PC-3 (cell line): ENCODE measurements around the gene HCN1. TPM values are rescaled to one million over a fixed set of nuclear protein-coding genes. Genes with fewer than 3 reads are reported as not detected.

Experiments
- ATAC-seq: fragments of 200-7000 bp; cut with Tn5 transposase; 2 replicates; pipeline ENCODE4 v1.9.1; 2020; ENCODE audit warnings: mild to moderate bottlenecking, moderate library complexity
- BruUV-seq: library from RNA; stranded (reverse); fragments of 400-500 nt; replicated peaks from 2 replicates; lab custom pipeline; 2021; lab: Mats Ljungman, UMichigan
- CTCF ChIA-PET: fragments of 300-600 bp; sonication (Branson Sonifier 250); formaldehyde crosslinking; loops from one replicate; lab custom pipeline; 2022; ENCODE audit warnings: antibody characterized with exemption; lab: Charles Lee
- POLR2A ChIA-PET: fragments of 300-600 bp; sonication (Branson Sonifier 250); formaldehyde crosslinking; loops from one replicate; lab custom pipeline; 2022; ENCODE audit warnings: antibody characterized with exemption; ENCODE audit not compliant: unreplicated experiment; lab: Charles Lee
- DNase-seq: peaks from one replicate; pipeline ENCODE4 v3.0.0-alpha.2; 2015
- H2AFZ ChIP-seq: fragments of 300-600 bp; sonication (generic); 2 replicates; pipeline ENCODE4 v1.6.0; 2016; ENCODE audit warnings: antibody characterized with exemption, low read length
- H3F3A ChIP-seq: fragments of 300-600 bp; sonication (generic); one replicate; pipeline ENCODE4 v1.6.0; 2017; ENCODE audit warnings: antibody characterized with exemption, low read length, control low read depth, mild to moderate bottlenecking; ENCODE audit not compliant: unreplicated experiment
- H3K27ac ChIP-seq: fragments of 300-600 bp; sonication (generic); 2 replicates; pipeline ENCODE4 v1.5.1; 2016; ENCODE audit warnings: mild to moderate bottlenecking, low read length
- H3K27me3 ChIP-seq: fragments of 300-600 bp; sonication (generic); 2 replicates; pipeline ENCODE4 v1.6.1; 2016; ENCODE audit warnings: low read length, mixed read lengths
- H3K36me3 ChIP-seq: fragments of 300-600 bp; sonication (generic); 2 replicates; pipeline ENCODE4 v1.6.1; 2016; ENCODE audit warnings: low read depth, mixed run types, low read length, mixed read lengths
- H3K4me1 ChIP-seq: fragments of 300-600 bp; sonication (generic); 2 replicates; pipeline ENCODE4 v1.5.1; 2016; ENCODE audit warnings: low read length; ENCODE audit not compliant: insufficient read depth
- H3K4me2 ChIP-seq: fragments of 300-600 bp; sonication (generic); 2 replicates; pipeline ENCODE4 v1.6.0; 2016; ENCODE audit warnings: low read length
- H3K4me3 ChIP-seq: fragments of 300-600 bp; sonication (generic); 2 replicates; pipeline ENCODE4 v1.5.1; 2016; ENCODE audit warnings: mild to moderate bottlenecking, low read length, mixed read lengths
- H3K79me2 ChIP-seq: fragments of 300-600 bp; sonication (generic); 2 replicates; pipeline ENCODE4 v1.6.1; 2017; ENCODE audit warnings: low read length, mixed read lengths
- H3K9ac ChIP-seq: fragments of 300-600 bp; sonication (generic); 2 replicates; pipeline ENCODE4 v1.6.0; 2016; ENCODE audit warnings: mild to moderate bottlenecking, low read length
- H3K9me2 ChIP-seq: fragments of 300-600 bp; sonication (generic); replicated peaks from 2 replicates; pipeline ENCODE4 v1.6.1; 2016; ENCODE audit warnings: mixed run types, low read length, mixed read lengths
- H3K9me3 ChIP-seq: fragments of 300-600 bp; sonication (generic); 2 replicates; pipeline ENCODE4 v1.6.1; 2016; ENCODE audit warnings: low read length, mixed read lengths
- H4K20me1 ChIP-seq: fragments of 300-600 bp; sonication (generic); 2 replicates; pipeline ENCODE4 v1.6.1; 2016; ENCODE audit warnings: low read length, mixed read lengths
- CTCF ChIP-seq: fragments of 300-600 bp; sonication (generic); conservative IDR thresholded peaks from 2 replicates; pipeline ENCODE4 v1.5.1; 2017; ENCODE audit warnings: antibody characterized with exemption, low read depth, mild to moderate bottlenecking, low read length
- EZH2 ChIP-seq: fragments of 300-600 bp; sonication (generic); IDR thresholded peaks from one replicate; pipeline ENCODE4 v1.6.1; 2017; ENCODE audit warnings: antibody characterized with exemption, mild to moderate bottlenecking, low read length; ENCODE audit not compliant: unreplicated experiment
- EZH2phosphoT487 ChIP-seq: fragments of 300-600 bp; sonication (generic); IDR thresholded peaks from 2 replicates; pipeline ENCODE4 v1.6.1; 2018; ENCODE audit warnings: mild to moderate bottlenecking, antibody characterized with exemption, low read length, borderline replicate concordance
- intact Hi-C: fragments of 100-400 bp; cut with micrococcal nuclease; formaldehyde crosslinking; loops from 2 replicates; pipeline ENCODE4 v1.9.0; 2023
- total RNA-seq: library from RNA; depleted of rRNA; stranded (reverse); fragments of >200 nt; gene quantifications from 2 replicates; pipeline ENCODE4 v1.2.3, GENCODE V29; 2014

The HCN1 gene
- total RNA-seq, 1 experiment from 2014 or later: not detected

- ChIA-PET POLR2A (no interaction called here), CTCF (no interaction called here)
- Histone ChIP-seq H3K9me3 (0 out of 2 replicates have a peak, but pooled peaks cover 4% of the 10 kb centered on the region), H3F3A (no peaks in the 10 kb centered on the region), H3K27me3 (0 out of 2 replicates have a peak, but pooled peaks cover 4% of the 10 kb centered on the region), H2AFZ (no peak overlapping the region), H3K9me2 (no peaks in the 10 kb centered on the region), H3K4me2 (no peak overlapping the region), H3K79me2 (no peaks in the 10 kb centered on the region), H3K4me3 (no peak overlapping the region), H3K27ac (no peak overlapping the region), H3K36me3 (no peaks in the 10 kb centered on the region), H4K20me1 (no peaks in the 10 kb centered on the region), H3K9ac (no peak overlapping the region), H3K4me1 (no peaks in the 10 kb centered on the region)
- intact Hi-C loops: no loop called here
- BruUV-seq: no TSS peak
- DNase-seq (no peak), ATAC-seq (no peak)
- TF ChIP-seq EZH2phosphoT487 (no peak), CTCF (no peak), EZH2 (no peak)
Observed at GRCh38 chr5:45288746-45289145, 407.4 kb downstream of the HCN1 start.

GRCh38 chr5:45284436-45284835 is 411.7 kb downstream of the HCN1 start:
- H2AFZ ChIP-seq: no peak overlapping the region
- H3K79me2 ChIP-seq: no peaks in the 10 kb centered on the region
- peaks cover 9% of the 10 kb centered on the region; the same call in 1 of the 2 replicates for H3K9me3 ChIP-seq
- DNase-seq (no peak), ATAC-seq (no peak)
- no peak overlapping the region for H3K27ac ChIP-seq
- H3K27me3 ChIP-seq: peaks cover 11% of the 10 kb centered on the region; the same call in 1 of the 2 replicates
- H3K9ac ChIP-seq: no peak overlapping the region
- H3K4me3 ChIP-seq: no peak overlapping the region
- no peaks in the 10 kb centered on the region for H3K4me1 ChIP-seq
- H3K4me2 ChIP-seq: no peak overlapping the region
- no peaks in the 10 kb centered on the region for H3K36me3 ChIP-seq
- intact Hi-C loops: no loop called here
- ChIA-PET CTCF (no interaction called here), POLR2A (no interaction called here)
- no peak for TF ChIP-seq EZH2phosphoT487
- TF ChIP-seq CTCF: no peak
- no peak for TF ChIP-seq EZH2
- H4K20me1 ChIP-seq: no peaks in the 10 kb centered on the region
- H3K9me2 ChIP-seq: no peaks in the 10 kb centered on the region
- BruUV-seq: no TSS peak
- no peaks in the 10 kb centered on the region for H3F3A ChIP-seq

GRCh38 chr5:45281081-45281480 is 415.1 kb downstream of the HCN1 start:
- Histone ChIP-seq H3K9me2 (no peaks in the 10 kb centered on the region), H3K27me3 (peaks cover 11% of the 10 kb centered on the region; the same call in 1 of the 2 replicates), H4K20me1 (no peaks in the 10 kb centered on the region), H3K9me3 (peaks cover 9% of the 10 kb centered on the region; the same call in 1 of the 2 replicates), H3K4me3 (no peak overlapping the region), H3K79me2 (no peaks in the 10 kb centered on the region), H3K9ac (no peak overlapping the region), H3F3A (no peaks in the 10 kb centered on the region), H2AFZ (no peak overlapping the region), H3K4me1 (no peaks in the 10 kb centered on the region), H3K27ac (no peak overlapping the region), H3K4me2 (no peak overlapping the region), H3K36me3 (no peaks in the 10 kb centered on the region)
- ChIA-PET POLR2A (no interaction called here), CTCF (no interaction called here)
- DNase-seq (no peak), ATAC-seq (no peak)
- no peak for TF ChIP-seq EZH2
- TF ChIP-seq CTCF: no peak
- no peak for TF ChIP-seq EZH2phosphoT487
- no TSS peak for BruUV-seq
- intact Hi-C loops: no loop called here
